Stimulated activated CD4-positive, alpha-beta T cell treated with anti-CD3 and anti-CD28 coated beads, TNF-alpha, amount 100 ng/mL, for 4 hours (primary cell): ENCODE data around the gene SPAG17.

Experiments
- DNase-seq, 3 experiments: peaks; one replicate each; pipeline ENCODE4 v3.0.0-alpha.2; 2020; ENCODE audit warnings: low read depth in 3 of 3

Gene SPAG17

GRCh38 chr1:118118873-118119463 is 66.1 kb downstream of the SPAG17 start:
- no peak for DNase-seq

GRCh38 chr1:118118469-118118868 is 66.6 kb downstream of the SPAG17 start:
- no peak for DNase-seq

- DNase-seq, result no peak
These were observed 67.5 kb downstream of the SPAG17 start for GRCh38 chr1:118117521-118117920.

GRCh38 chr1:118116909-118117308 is 68.1 kb downstream of the SPAG17 start:
- no peak for DNase-seq

- DNase-seq, result no peak
These were observed 68.6 kb downstream of the SPAG17 start for GRCh38 chr1:118116401-118116800.

- DNase-seq, result no peak
These were observed 69.3 kb downstream of the SPAG17 start for GRCh38 chr1:118115567-118116295.

GRCh38 chr1:118113261-118113660 is 71.8 kb downstream of the SPAG17 start:
- no peak for DNase-seq

- DNase-seq, result no peak
These were observed 74.4 kb downstream of the SPAG17 start for GRCh38 chr1:118110580-118110979.

- no peak for DNase-seq
These were observed 80.1 kb downstream of the SPAG17 start for GRCh38 chr1:118104951-118105350.

GRCh38 chr1:118102445-118102844 is 82.6 kb downstream of the SPAG17 start:
- no peak for DNase-seq

- no peak for DNase-seq
These were observed 83.0 kb downstream of the SPAG17 start for GRCh38 chr1:118101999-118102398.

GRCh38 chr1:118101515-118101844 is 83.5 kb downstream of the SPAG17 start:
- DNase-seq, result no peak

- no peak for DNase-seq
These were observed 84.1 kb downstream of the SPAG17 start for GRCh38 chr1:118100686-118101514.

- no peak for DNase-seq
These were observed 85.3 kb downstream of the SPAG17 start for GRCh38 chr1:118099686-118100085.

- DNase-seq, result no peak
These were observed 87.2 kb downstream of the SPAG17 start for GRCh38 chr1:118097622-118098348.

- no peak for DNase-seq
These were observed 92.0 kb downstream of the SPAG17 start for GRCh38 chr1:118093017-118093416.

GRCh38 chr1:118090130-118090529 is 94.9 kb downstream of the SPAG17 start:
- no peak for DNase-seq

- DNase-seq, result no peak
These were observed 99.7 kb downstream of the SPAG17 start for GRCh38 chr1:118085365-118085764.

GRCh38 chr1:118084400-118084799 is 100.6 kb downstream of the SPAG17 start:
- DNase-seq, result no peak

- no peak for DNase-seq
These were observed 102.0 kb downstream of the SPAG17 start for GRCh38 chr1:118082984-118083383.

GRCh38 chr1:118081387-118081786 is 103.6 kb downstream of the SPAG17 start:
- DNase-seq, result no peak
